Fibroblast of lung (primary cell): Measurements from ENCODE around the gene ELMO2.

Experiments used
- CTCF ChIP-seq, 2 donors: IDR thresholded peaks in 1 of 2; conservative IDR thresholded peaks in 1 of 2; 1 replicate in 1 of 2; 2 replicates in 1 of 2; pipeline ENCODE4 v1.5.1; 2011 to 2012; ENCODE audit warnings: low read length in 2 of 2, control low read depth in 1 of 2, inconsistent platforms in 1 of 2, low read depth in 1 of 2, mild to moderate bottlenecking in 1 of 2
- EZH2 ChIP-seq: IDR thresholded peaks from 2 replicates; pipeline ENCODE4 v1.5.1; 2012; ENCODE audit warnings: low read length, control low read depth, mild to moderate bottlenecking; ENCODE audit errors: missing control alignments

GRCh38 chr20:46332373-46333160 is 73.8 kb downstream of the ELMO2 start:
- TF ChIP-seq EZH2: no peak
- no peak for TF ChIP-seq CTCF (conservative IDR thresholded peaks at IDR 0.05 in 1 of 2, IDR thresholded peaks at IDR 0.05 in 1 of 2; ENCODE audit: low read depth in 1 of 2, low read length in 2 of 2)
